GM12878 (cell line): Measurements from ENCODE around the gene FLNC.

Source experiments
- ATF2 ChIP-seq: IDR thresholded peaks from 2 replicates; pipeline ENCODE4 v1.6.1; 2012; ENCODE audit warnings: low read length, inconsistent platforms
- ATF3 ChIP-seq: IDR thresholded peaks from 2 replicates; pipeline ENCODE4 v1.6.1; 2011; ENCODE audit warnings: low read depth, mild to moderate bottlenecking, low read length, moderate library complexity, borderline replicate concordance; ENCODE audit errors: extremely low read depth
- EED ChIP-seq: sonication (generic); IDR thresholded peaks from 2 replicates; pipeline ENCODE4 v1.6.1; 2016; ENCODE audit warnings: antibody characterized with exemption, low read depth
- FOXK2 ChIP-seq: fragments of 450-650 bp; IDR thresholded peaks from 2 replicates; pipeline ENCODE4 v1.6.1; 2017; ENCODE audit warnings: mild to moderate bottlenecking, moderate library complexity
- GABPA ChIP-seq: IDR thresholded peaks from 2 replicates; pipeline ENCODE4 v1.6.1; 2014; ENCODE audit warnings: antibody characterized with exemption, low read depth, mild to moderate bottlenecking, inconsistent platforms
- IKZF1 ChIP-seq: fragments of 450-650 bp; conservative IDR thresholded peaks from 2 replicates; pipeline ENCODE4 v1.6.1; 2017; ENCODE audit warnings: antibody characterized with exemption, mild to moderate bottlenecking
- NRF1 ChIP-seq: conservative IDR thresholded peaks from 2 replicates; pipeline ENCODE4 v1.6.1; 2011; ENCODE audit warnings: mild to moderate bottlenecking, low read depth, low read length, improper control_type of control experiment
- PAX5 ChIP-seq: IDR thresholded peaks from 2 replicates; pipeline ENCODE4 v1.6.1; 2011; ENCODE audit warnings: low read depth, low read length, borderline replicate concordance
- POLR2A ChIP-seq: IDR thresholded peaks from 2 replicates; pipeline ENCODE4 v1.6.1; 2011; ENCODE audit warnings: low read depth, mild to moderate bottlenecking, low read length
- POLR2AphosphoS5 ChIP-seq: IDR thresholded peaks from 2 replicates; pipeline ENCODE4 v1.6.1; 2011; ENCODE audit warnings: mild to moderate bottlenecking, low read length, inconsistent platforms
- RFX5 ChIP-seq: IDR thresholded peaks from 2 replicates; pipeline ENCODE4 v1.6.1; 2011; ENCODE audit warnings: low read depth, low read length, improper control_type of control experiment
- TAF1 ChIP-seq: IDR thresholded peaks from 2 replicates; pipeline ENCODE4 v1.6.1; 2011; ENCODE audit warnings: mild to moderate bottlenecking, low read depth, low read length, borderline replicate concordance
- YBX1 ChIP-seq: fragments of 450-650 bp; IDR thresholded peaks from 2 replicates; pipeline ENCODE4 v1.6.1; 2016; ENCODE audit warnings: antibody characterized with exemption
- TF ChIP-seq, protein P1 (sequence below), 3 experiments: IDR thresholded peaks in 2 of 3; conservative IDR thresholded peaks in 1 of 3; 2 replicates each; pipeline ENCODE4 v1.5.1; 2011; ENCODE audit warnings: low read depth in 3 of 3, low read length in 3 of 3, mild to moderate bottlenecking in 3 of 3, control low read depth in 2 of 3, moderate library complexity in 2 of 3, inconsistent platforms in 1 of 3, mixed read lengths in 1 of 3; ENCODE audit not compliant: control insufficient read depth in 2 of 3, insufficient read depth in 1 of 3; ENCODE audit errors: extremely low read depth in 1 of 3

GRCh38 chr7:128861957-128862570 lies 31.9 kb downstream of the FLNC start:
- TF ChIP-seq POLR2AphosphoS5 (no peak), RFX5 (no peak), PAX5 (no peak), FOXK2 (no peak), ATF2 (no peak), POLR2A (no peak), ATF3 (no peak), EED (no peak), YBX1 (no peak), IKZF1 (no peak), TAF1 (no peak), GABPA (no peak), NRF1 (no peak)
- TF ChIP-seq, protein P1, sequence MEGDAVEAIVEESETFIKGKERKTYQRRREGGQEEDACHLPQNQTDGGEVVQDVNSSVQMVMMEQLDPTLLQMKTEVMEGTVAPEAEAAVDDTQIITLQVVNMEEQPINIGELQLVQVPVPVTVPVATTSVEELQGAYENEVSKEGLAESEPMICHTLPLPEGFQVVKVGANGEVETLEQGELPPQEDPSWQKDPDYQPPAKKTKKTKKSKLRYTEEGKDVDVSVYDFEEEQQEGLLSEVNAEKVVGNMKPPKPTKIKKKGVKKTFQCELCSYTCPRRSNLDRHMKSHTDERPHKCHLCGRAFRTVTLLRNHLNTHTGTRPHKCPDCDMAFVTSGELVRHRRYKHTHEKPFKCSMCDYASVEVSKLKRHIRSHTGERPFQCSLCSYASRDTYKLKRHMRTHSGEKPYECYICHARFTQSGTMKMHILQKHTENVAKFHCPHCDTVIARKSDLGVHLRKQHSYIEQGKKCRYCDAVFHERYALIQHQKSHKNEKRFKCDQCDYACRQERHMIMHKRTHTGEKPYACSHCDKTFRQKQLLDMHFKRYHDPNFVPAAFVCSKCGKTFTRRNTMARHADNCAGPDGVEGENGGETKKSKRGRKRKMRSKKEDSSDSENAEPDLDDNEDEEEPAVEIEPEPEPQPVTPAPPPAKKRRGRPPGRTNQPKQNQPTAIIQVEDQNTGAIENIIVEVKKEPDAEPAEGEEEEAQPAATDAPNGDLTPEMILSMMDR (IDR thresholded peaks at IDR 0.05 in 2 of 3, conservative IDR thresholded peaks at IDR 0.05 in 1 of 3; ENCODE audit: control insufficient read depth in 2 of 3, extremely low read depth in 1 of 3, insufficient read depth in 1 of 3, low read depth in 3 of 3, low read length in 3 of 3), result no peak
